Neural progenitor cell (in vitro differentiated cells): ENCODE data around the gene OR2B2. TPM values are rescaled to one million over a fixed set of nuclear protein-coding genes. Genes with fewer than 3 reads are reported as not detected.

Experiments
- DNase-seq: peaks from one replicate; pipeline ENCODE4 v3.0.0-alpha.2; 2016; ENCODE audit warnings: low spot score
- H2AFZ ChIP-seq: fragments of 200-600 bp; sonication (generic); replicated peaks from 2 replicates; pipeline ENCODE4 v1.6.1; 2016; ENCODE audit warnings: antibody characterized with exemption
- H3F3A ChIP-seq: fragments of 200-600 bp; sonication (generic); 2 replicates; pipeline ENCODE4 v1.6.1; 2016; ENCODE audit warnings: antibody characterized with exemption, low read depth
- H3K27ac ChIP-seq: fragments of 200-600 bp; sonication (generic); 2 replicates; pipeline ENCODE4 v1.5.1; 2016; ENCODE audit warnings: mild to moderate bottlenecking
- H3K27me3 ChIP-seq: fragments of 200-600 bp; sonication (generic); 2 replicates; pipeline ENCODE4 v1.6.1; 2016; ENCODE audit warnings: mild to moderate bottlenecking, moderate library complexity
- H3K36me3 ChIP-seq: fragments of 200-600 bp; sonication (generic); 2 replicates; pipeline ENCODE4 v1.5.1; 2016
- H3K4me1 ChIP-seq: fragments of 200-600 bp; sonication (generic); 2 replicates; pipeline ENCODE4 v1.6.1; 2016; ENCODE audit warnings: mixed run types
- H3K4me2 ChIP-seq: fragments of 200-600 bp; sonication (generic); 2 replicates; pipeline ENCODE4 v1.6.1; 2016
- H3K4me3 ChIP-seq: fragments of 200-600 bp; sonication (generic); 2 replicates; pipeline ENCODE4 v1.5.1; 2016
- H3K79me2 ChIP-seq: fragments of 200-600 bp; sonication (generic); 2 replicates; pipeline ENCODE4 v1.6.1; 2016; ENCODE audit warnings: low read depth
- H3K9ac ChIP-seq: fragments of 200-600 bp; sonication (generic); 2 replicates; pipeline ENCODE4 v1.6.1; 2016
- H3K9me3 ChIP-seq: fragments of 200-600 bp; sonication (generic); 2 replicates; pipeline ENCODE4 v1.5.1; 2016; ENCODE audit warnings: low read depth
- H4K20me1 ChIP-seq: fragments of 200-600 bp; sonication (generic); 2 replicates; pipeline ENCODE4 v1.6.1; 2016; ENCODE audit warnings: low read depth
- H3K27ac Mint-ChIP-seq: 3 replicates; pipeline ENCODE4 v1.8.0; 2021; ENCODE audit warnings: mixed read lengths
- H3K27me3 Mint-ChIP-seq: 2 replicates; pipeline ENCODE4 v1.8.0; 2022; ENCODE audit warnings: low read depth, mild to moderate bottlenecking, inconsistent platforms, moderate library complexity, mixed read lengths; ENCODE audit not compliant: insufficient read depth
- H3K36me3 Mint-ChIP-seq: 3 replicates; pipeline ENCODE4 v1.8.0; 2021; ENCODE audit warnings: mixed read lengths
- H3K4me1 Mint-ChIP-seq: 3 replicates; pipeline ENCODE4 v1.8.0; 2021; ENCODE audit warnings: mixed read lengths
- H3K4me3 Mint-ChIP-seq: 3 replicates; pipeline ENCODE4 v1.8.0; 2021; ENCODE audit warnings: mild to moderate bottlenecking, moderate library complexity, mixed read lengths
- H3K9me3 Mint-ChIP-seq: 3 replicates; pipeline ENCODE4 v1.8.0; 2020; ENCODE audit warnings: mixed read lengths
- CTCF ChIP-seq: fragments of 200-600 bp; sonication (generic); IDR thresholded peaks from 2 replicates; pipeline ENCODE4 v1.5.1; 2017; ENCODE audit warnings: antibody characterized with exemption, mild to moderate bottlenecking
- EZH2 ChIP-seq: fragments of 200-600 bp; sonication (generic); IDR thresholded peaks from 2 replicates; pipeline ENCODE4 v1.6.1; 2017; ENCODE audit warnings: antibody characterized with exemption, mild to moderate bottlenecking, moderate library complexity
- EZH2phosphoT487 ChIP-seq: fragments of 200-600 bp; sonication (generic); IDR thresholded peaks from 2 replicates; pipeline ENCODE4 v1.6.1; 2017; ENCODE audit warnings: antibody characterized with exemption
- total RNA-seq: library from RNA; depleted of rRNA; stranded (reverse); fragments of >200 nt; gene quantifications from 2 replicates; pipeline ENCODE4 v1.2.3, GENCODE V29; 2015; ENCODE audit warnings: low replicate concordance

The OR2B2 gene
- total RNA-seq, 1 donor from 2014 or later = not detected

GRCh38 chr6:27899543-27899942, 12.7 kb downstream of the OR2B2 start:
- TF ChIP-seq CTCF = no peak
- TF ChIP-seq EZH2phosphoT487 = no peak
- no peak for TF ChIP-seq EZH2
- Histone ChIP-seq H3F3A (peaks cover 16% of the 10 kb centered on the region), H3K4me2 (no peak overlapping the region), H3K9ac (no peak overlapping the region), H3K79me2 (peaks cover 16% of the 10 kb centered on the region), H3K9me3 (no peaks in the 10 kb centered on the region), H4K20me1 (no peaks in the 10 kb centered on the region), H2AFZ (no peak overlapping the region), H3K4me1 (no peaks in the 10 kb centered on the region), H3K27me3 (no peaks in the 10 kb centered on the region), H3K36me3 (no peaks in the 10 kb centered on the region), H3K27ac (no peak overlapping the region), H3K4me3 (no peak overlapping the region)
- Mint-ChIP-seq H3K4me3 (no peak overlapping the region), H3K27me3 (peaks cover 17% of the 10 kb centered on the region), H3K9me3 (peaks cover 8% of the 10 kb centered on the region), H3K4me1 (peaks cover 25% of the 10 kb centered on the region), H3K27ac (no peak overlapping the region), H3K36me3 (peaks cover 7% of the 10 kb centered on the region)
- no peak for DNase-seq

GRCh38 chr6:27897580-27898206, 14.5 kb downstream of the OR2B2 start:
- peak overlapping the region; percentile 12 for H3K4me3 Mint-ChIP-seq

GRCh38 chr6:27896398-27896796, 15.8 kb downstream of the OR2B2 start:
- H3F3A ChIP-seq = peaks cover 41% of the 10 kb centered on the region
- Mint-ChIP-seq H3K4me1 (peaks cover 17% of the 10 kb centered on the region), H3K27me3 (peaks cover 12% of the 10 kb centered on the region), H3K9me3 (no peaks in the 10 kb centered on the region), H3K36me3 (no peaks in the 10 kb centered on the region), H3K27ac (no peak overlapping the region), H3K4me3 (no peak overlapping the region)
- H3K9me3 ChIP-seq = no peaks in the 10 kb centered on the region
- DNase-seq = no peak
- no peak overlapping the region for H3K4me3 ChIP-seq
- TF ChIP-seq EZH2 = no peak
- peaks cover 41% of the 10 kb centered on the region for H3K79me2 ChIP-seq
- H2AFZ ChIP-seq = no peak overlapping the region
- no peak overlapping the region for H3K27ac ChIP-seq
- H4K20me1 ChIP-seq = peaks cover 7% of the 10 kb centered on the region
- peak overlapping the region; percentile 95 for H3K4me2 ChIP-seq
- no peaks in the 10 kb centered on the region for H3K27me3 ChIP-seq
- H3K9ac ChIP-seq = no peak overlapping the region
- no peaks in the 10 kb centered on the region for H3K36me3 ChIP-seq
- H3K4me1 ChIP-seq = no peaks in the 10 kb centered on the region

More at GRCh38 chr6:27897580-27898206, 14.5 kb downstream of the OR2B2 start:
- H3K9ac ChIP-seq = no peak overlapping the region
- H3K4me2 ChIP-seq = no peak overlapping the region
- no peaks in the 10 kb centered on the region for H3K36me3 ChIP-seq
- no peaks in the 10 kb centered on the region for H3K27me3 ChIP-seq
- H2AFZ ChIP-seq = no peak overlapping the region
- H3K79me2 ChIP-seq = peaks cover 30% of the 10 kb centered on the region
- no peaks in the 10 kb centered on the region for H3K4me1 ChIP-seq
- peaks cover 16% of the 10 kb centered on the region for H3K27me3 Mint-ChIP-seq
- TF ChIP-seq EZH2 = no peak
- H3K27ac ChIP-seq = no peak overlapping the region
- H4K20me1 ChIP-seq = peaks cover 2% of the 10 kb centered on the region
- peaks cover 6% of the 10 kb centered on the region for H3K9me3 Mint-ChIP-seq
- H3F3A ChIP-seq = peaks cover 31% of the 10 kb centered on the region
- DNase-seq = no peak
- H3K36me3 Mint-ChIP-seq = peaks cover 5% of the 10 kb centered on the region
- H3K4me3 ChIP-seq = no peak overlapping the region
- H3K9me3 ChIP-seq = no peaks in the 10 kb centered on the region
- H3K27ac Mint-ChIP-seq = no peak overlapping the region
- peaks cover 23% of the 10 kb centered on the region for H3K4me1 Mint-ChIP-seq

GRCh38 chr6:27894839-27895762, 17.1 kb downstream of the OR2B2 start:
- Mint-ChIP-seq H3K4me3 (no peak overlapping the region), H3K9me3 (no peaks in the 10 kb centered on the region), H3K27me3 (peaks cover 14% of the 10 kb centered on the region), H3K4me1 (peaks cover 19% of the 10 kb centered on the region), H3K36me3 (no peaks in the 10 kb centered on the region), H3K27ac (no peak overlapping the region)
- Histone ChIP-seq H3K79me2 (peaks cover 44% of the 10 kb centered on the region), H3K4me3 (peak overlapping the region; percentile 97), H4K20me1 (peaks cover 7% of the 10 kb centered on the region), H3K27me3 (no peaks in the 10 kb centered on the region), H3K36me3 (no peaks in the 10 kb centered on the region), H3F3A (peaks cover 54% of the 10 kb centered on the region), H3K4me2 (peak overlapping the region; percentile 95), H3K9me3 (no peaks in the 10 kb centered on the region), H3K4me1 (no peaks in the 10 kb centered on the region), H3K27ac (peak overlapping the region; percentile 85), H2AFZ (no peak overlapping the region), H3K9ac (peak overlapping the region; percentile 90)
- TF ChIP-seq CTCF (peak; percentile 77), EZH2 (no peak), EZH2phosphoT487 (no peak)
- DNase-seq = peak; percentile 79
